IMR-90 (cell line): Measurements from ENCODE around the gene TRMT2B. TPM values are rescaled to one million over a fixed set of nuclear protein-coding genes. Genes with fewer than 3 reads are reported as not detected.

Source experiments
- ATAC-seq: fragments of 200-7000 bp; cut with Tn5 transposase; 2 replicates; pipeline ENCODE4 v1.9.1; 2020; ENCODE audit warnings: low read depth, mild to moderate bottlenecking, moderate library complexity
- BruUV-seq: library from RNA; stranded (reverse); fragments of 400-500 nt; replicated peaks from 2 replicates; lab custom pipeline; 2021; lab: Mats Ljungman, UMichigan
- CTCF ChIA-PET: fragments of 300-600 bp; formaldehyde crosslinking; extraction: SDS; loops from one replicate; lab custom pipeline; 2021; ENCODE audit warnings: antibody characterized with exemption; lab: Yijun Ruan, JAX
- POLR2A ChIA-PET: fragments of 300-600 bp; sonication (Branson Sonifier 250); formaldehyde crosslinking; loops from one replicate; lab custom pipeline; 2022; ENCODE audit warnings: antibody characterized with exemption; ENCODE audit not compliant: unreplicated experiment; lab: Charles Lee
- DNase-seq: peaks from one replicate; pipeline ENCODE4 v3.0.0; 2013
- H2AFZ ChIP-seq: replicated peaks from 2 replicates; pipeline ENCODE3; 2013; ENCODE audit warnings: low read length, mild to moderate bottlenecking; ENCODE audit not compliant: poor library complexity
- H2AK5ac ChIP-seq: 2 replicates; pipeline ENCODE4 v1.6.1; 2013; ENCODE audit warnings: low read depth, low read length, inconsistent platforms
- H2AK9ac ChIP-seq: replicated peaks from 2 replicates; pipeline ENCODE3; 2013; ENCODE audit warnings: mild to moderate bottlenecking, low read depth, low read length, moderate library complexity; ENCODE audit not compliant: poor library complexity
- H2BK120ac ChIP-seq: 2 replicates; pipeline ENCODE4 v1.6.1; 2013; ENCODE audit warnings: low read depth, low read length, inconsistent platforms
- H2BK15ac ChIP-seq: 3 replicates; pipeline ENCODE4 v1.6.1; 2013; ENCODE audit warnings: low read depth, low read length, inconsistent platforms
- H2BK20ac ChIP-seq: 2 replicates; pipeline ENCODE4 v1.6.1; 2013; ENCODE audit warnings: low read depth, mild to moderate bottlenecking, inconsistent platforms, low read length, moderate library complexity
- H2BK5ac ChIP-seq: 2 replicates; pipeline ENCODE4 v1.6.1; 2013; ENCODE audit warnings: mild to moderate bottlenecking, low read depth, low read length, inconsistent platforms; ENCODE audit not compliant: poor library complexity, severe bottlenecking
- H3K14ac ChIP-seq: replicated peaks from 2 replicates; pipeline ENCODE4 v1.6.1; 2013; ENCODE audit warnings: low read depth, low read length, inconsistent platforms
- H3K18ac ChIP-seq: 2 replicates; pipeline ENCODE4 v1.6.1; 2013; ENCODE audit warnings: low read depth, low read length, control low read depth
- H3K23ac ChIP-seq: 2 replicates; pipeline ENCODE4 v1.6.1; 2013; ENCODE audit warnings: low read depth, low read length, inconsistent platforms
- H3K27ac ChIP-seq: 2 replicates; pipeline ENCODE4 v1.5.1; 2013; ENCODE audit warnings: mild to moderate bottlenecking, control low read depth, low read length; ENCODE audit not compliant: insufficient read depth
- H3K27me3 ChIP-seq: 2 replicates; pipeline ENCODE4 v1.6.1; 2013; ENCODE audit warnings: low read length; ENCODE audit not compliant: control insufficient read depth, insufficient read depth
- H3K36me3 ChIP-seq: 2 replicates; pipeline ENCODE4 v1.6.1; 2013; ENCODE audit warnings: low read length, mixed read lengths; ENCODE audit not compliant: control insufficient read depth, insufficient read depth
- H3K4ac ChIP-seq: 2 replicates; pipeline ENCODE4 v1.6.1; 2013; ENCODE audit warnings: low read depth, low read length, inconsistent platforms
- H3K4me1 ChIP-seq: 2 replicates; pipeline ENCODE4 v1.6.1; 2013; ENCODE audit warnings: low read length, mixed read lengths; ENCODE audit not compliant: control insufficient read depth, insufficient read depth
- H3K4me2 ChIP-seq: 2 replicates; pipeline ENCODE4 v1.6.1; 2013; ENCODE audit warnings: low read depth, mild to moderate bottlenecking, control low read depth, low read length, moderate library complexity
- H3K4me3 ChIP-seq: 2 replicates; pipeline ENCODE4 v1.5.1; 2013; ENCODE audit warnings: low read depth, mild to moderate bottlenecking, control low read depth, low read length, moderate library complexity; ENCODE audit not compliant: insufficient read depth
- H3K56ac ChIP-seq: 2 replicates; pipeline ENCODE4 v1.6.1; 2013; ENCODE audit warnings: low read length, inconsistent platforms; ENCODE audit not compliant: insufficient read depth; ENCODE audit errors: extremely low read depth
- H3K79me1 ChIP-seq, 2 experiments: 2 replicates each; pipeline ENCODE4 v1.6.1; 2013; ENCODE audit warnings: low read length in 2 of 2, inconsistent platforms in 1 of 2, low read depth in 1 of 2
- H3K9ac ChIP-seq: 2 replicates; pipeline ENCODE4 v1.6.1; 2013; ENCODE audit warnings: low read depth, low read length, control low read depth
- H3K9me1 ChIP-seq: 2 replicates; pipeline ENCODE4 v1.6.1; 2013; ENCODE audit warnings: low read length, inconsistent platforms; ENCODE audit not compliant: insufficient read depth
- H3K9me3 ChIP-seq: 2 replicates; pipeline ENCODE4 v1.6.1; 2013; ENCODE audit warnings: low read length; ENCODE audit not compliant: control insufficient read depth, insufficient read depth
- H4K20me1 ChIP-seq: 2 replicates; pipeline ENCODE4 v1.6.1; 2013; ENCODE audit warnings: low read length, inconsistent platforms; ENCODE audit not compliant: insufficient read depth
- H4K5ac ChIP-seq: 2 replicates; pipeline ENCODE4 v1.6.1; 2013; ENCODE audit warnings: mild to moderate bottlenecking, low read depth, low read length, control low read depth
- H4K8ac ChIP-seq, 2 experiments: 2 replicates each; pipeline ENCODE4 v1.6.1; 2013; ENCODE audit warnings: low read depth in 2 of 2, low read length in 2 of 2, control low read depth in 1 of 2, inconsistent platforms in 1 of 2
- H4K91ac ChIP-seq: 2 replicates; pipeline ENCODE4 v1.6.1; 2013; ENCODE audit warnings: low read depth, low read length, inconsistent platforms; ENCODE audit not compliant: insufficient read depth
- BHLHE40 ChIP-seq: fragments of 150-350 bp; IDR thresholded peaks from 2 replicates; pipeline ENCODE4 v1.6.1; 2016; ENCODE audit warnings: mild to moderate bottlenecking, low read depth, low read length
- ELK1 ChIP-seq: fragments of 150-350 bp; IDR thresholded peaks from 2 replicates; pipeline ENCODE4 v1.6.1; 2016; ENCODE audit warnings: low read depth, mild to moderate bottlenecking, low read length, moderate library complexity, borderline replicate concordance
- MAFK ChIP-seq: IDR thresholded peaks from 2 replicates; pipeline ENCODE4 v1.6.1; 2012; ENCODE audit warnings: low read depth, low read length, improper control_type of control experiment
- MAZ ChIP-seq: IDR thresholded peaks from 2 replicates; pipeline ENCODE4 v1.6.1; 2012; ENCODE audit warnings: low read depth, mild to moderate bottlenecking, low read length, improper control_type of control experiment, moderate library complexity, borderline replicate concordance
- MXI1 ChIP-seq: IDR thresholded peaks from 2 replicates; pipeline ENCODE4 v1.6.1; 2012; ENCODE audit warnings: low read depth, mild to moderate bottlenecking, low read length, moderate library complexity, borderline replicate concordance
- POLR2A ChIP-seq: IDR thresholded peaks from 2 replicates; pipeline ENCODE4 v1.6.1; 2012; ENCODE audit warnings: mild to moderate bottlenecking, low read depth, low read length
- RCOR1 ChIP-seq: IDR thresholded peaks from 2 replicates; pipeline ENCODE4 v1.6.1; 2012; ENCODE audit warnings: mild to moderate bottlenecking, low read length, improper control_type of control experiment; ENCODE audit not compliant: insufficient replicate concordance
- SMC3 ChIP-seq: fragments of 150-350 bp; IDR thresholded peaks from 2 replicates; pipeline ENCODE4 v1.6.1; 2016; ENCODE audit warnings: low read depth, mild to moderate bottlenecking, antibody characterized with exemption, low read length, moderate library complexity
- WGBS, 2 experiments: methylation state at CpG; one replicate each; pipeline versions ENCODE4 v1.1.5 to v1.1.7; 2013; ENCODE audit warnings: missing lambda C conversion rate in 2 of 2; ENCODE audit not compliant: insufficient read length in 1 of 2; ENCODE audit errors: extremely low coverage in 2 of 2; 5-methylcytosine and 5-hydroxymethylcytosine counted together
- dilution Hi-C: fragments of 300-500 bp; cut with HindIII; formaldehyde crosslinking; loops from one replicate; pipeline ENCODE4 v1.14.3; 2018; ENCODE audit warnings: low sequenced_read_pairs; ENCODE audit not compliant: unreplicated experiment
- in situ Hi-C: fragments of 300-500 bp; cut with MboI; formaldehyde crosslinking; loops from 3 replicates; pipeline ENCODE4 v1.14.3; 2019; ENCODE audit warnings: low sequenced_read_pairs, inconsistent platforms, mixed read lengths
- intact Hi-C: fragments of 100-400 bp; cut with micrococcal nuclease; formaldehyde crosslinking; loops from 2 replicates; pipeline ENCODE4 v1.10.0; 2022
- polyA plus RNA-seq, 3 experiments: library from polyadenylated mRNA; depleted of rRNA; stranded (reverse); fragments of >200 nt; gene quantifications; 2 replicates each; pipeline ENCODE4 v1.2.3, GENCODE V29; 2012; ENCODE audit warnings: low replicate concordance in 1 of 3
- total RNA-seq: library from RNA; depleted of rRNA; stranded (reverse); fragments of >200 nt; gene quantifications from 2 replicates; pipeline ENCODE4 v1.2.3, GENCODE V29; 2012
- TF ChIP-seq, protein P1 (sequence below): conservative IDR thresholded peaks from 2 replicates; pipeline ENCODE4 v1.5.1; 2012; ENCODE audit warnings: mild to moderate bottlenecking, low read depth, low read length, improper control_type of control experiment

Gene TRMT2B
- total and polyA plus RNA-seq, 2 of the 4 experiments (the other 2 are of a cell fraction) = 7.7 to 13.4 TPM

DNA sequence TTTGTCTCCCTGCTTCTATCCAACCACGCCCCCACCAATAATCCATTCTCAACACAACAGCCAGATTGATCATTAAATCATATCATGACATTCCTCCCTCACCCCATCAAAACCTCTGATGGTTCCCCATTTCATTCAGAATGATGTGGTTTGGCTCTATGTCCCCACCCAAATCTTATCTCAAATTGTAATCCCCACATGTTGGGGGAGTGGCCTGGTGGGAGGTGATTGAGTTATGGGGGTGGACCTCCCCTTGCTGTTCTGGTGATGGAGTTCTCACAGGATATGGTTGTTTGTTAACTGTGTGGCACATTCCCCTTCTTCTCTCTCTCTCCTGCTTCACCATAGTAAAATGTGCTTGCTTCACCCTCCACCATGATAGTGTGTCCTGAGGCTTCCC lies 23.3 kb downstream of the TRMT2B start:
- H3K56ac ChIP-seq = no peak overlapping the region
- H2BK5ac ChIP-seq = no peak overlapping the region
- dilution Hi-C loops = no loop called here
- no TSS peak for BruUV-seq
- ChIA-PET CTCF (no interaction called here), POLR2A (no interaction called here)
- no peaks in the 10 kb centered on the region for H3K9me3 ChIP-seq
- intact Hi-C loops = no loop called here
- no peak overlapping the region for H3K9ac ChIP-seq
- in situ Hi-C loops = no loop called here
- H2AK5ac ChIP-seq = no peak overlapping the region
- H3K4ac ChIP-seq = no peak overlapping the region
- H3K27me3 ChIP-seq = no peaks in the 10 kb centered on the region
- WGBS, 2 experiments = 50% methylated on average over 1 of the region's 1 CpG; no CpG with 5 or more reads in 1 of the 2 experiments
- no peak overlapping the region for H2BK120ac ChIP-seq
- H3K79me1 ChIP-seq = no peaks in the 10 kb centered on the region
- no peak for DNase-seq
- no peak for TF ChIP-seq RCOR1
- TF ChIP-seq, protein P1, sequence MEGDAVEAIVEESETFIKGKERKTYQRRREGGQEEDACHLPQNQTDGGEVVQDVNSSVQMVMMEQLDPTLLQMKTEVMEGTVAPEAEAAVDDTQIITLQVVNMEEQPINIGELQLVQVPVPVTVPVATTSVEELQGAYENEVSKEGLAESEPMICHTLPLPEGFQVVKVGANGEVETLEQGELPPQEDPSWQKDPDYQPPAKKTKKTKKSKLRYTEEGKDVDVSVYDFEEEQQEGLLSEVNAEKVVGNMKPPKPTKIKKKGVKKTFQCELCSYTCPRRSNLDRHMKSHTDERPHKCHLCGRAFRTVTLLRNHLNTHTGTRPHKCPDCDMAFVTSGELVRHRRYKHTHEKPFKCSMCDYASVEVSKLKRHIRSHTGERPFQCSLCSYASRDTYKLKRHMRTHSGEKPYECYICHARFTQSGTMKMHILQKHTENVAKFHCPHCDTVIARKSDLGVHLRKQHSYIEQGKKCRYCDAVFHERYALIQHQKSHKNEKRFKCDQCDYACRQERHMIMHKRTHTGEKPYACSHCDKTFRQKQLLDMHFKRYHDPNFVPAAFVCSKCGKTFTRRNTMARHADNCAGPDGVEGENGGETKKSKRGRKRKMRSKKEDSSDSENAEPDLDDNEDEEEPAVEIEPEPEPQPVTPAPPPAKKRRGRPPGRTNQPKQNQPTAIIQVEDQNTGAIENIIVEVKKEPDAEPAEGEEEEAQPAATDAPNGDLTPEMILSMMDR = no peak
- no peak for TF ChIP-seq MAFK
- no peak for TF ChIP-seq MAZ
- no peak for TF ChIP-seq SMC3
- TF ChIP-seq MXI1 = no peak
- TF ChIP-seq ELK1 = no peak
- TF ChIP-seq BHLHE40 = no peak
- no peak for TF ChIP-seq POLR2A
- H3K4me3 ChIP-seq = no peak overlapping the region
- no peaks in the 10 kb centered on the region for H4K20me1 ChIP-seq
- H3K27ac ChIP-seq = no peak overlapping the region
- H2BK20ac ChIP-seq = no peak overlapping the region
- H3K4me2 ChIP-seq = no peak overlapping the region
- H3K4me1 ChIP-seq = peaks cover 2% of the 10 kb centered on the region
- no peak overlapping the region for H4K8ac ChIP-seq
- no peak overlapping the region for H3K23ac ChIP-seq
- no peak overlapping the region for H3K18ac ChIP-seq
- no peaks in the 10 kb centered on the region for H3K9me1 ChIP-seq
- ATAC-seq = no peak
- H4K91ac ChIP-seq = no peak overlapping the region
- no peak overlapping the region for H3K14ac ChIP-seq
- no peak overlapping the region for H4K5ac ChIP-seq
- H2BK15ac ChIP-seq = no peak overlapping the region
- 0 out of 2 replicates have a peak, but pooled peaks cover 2% of the 10 kb centered on the region for H3K36me3 ChIP-seq
- H2AFZ ChIP-seq = no peak overlapping the region
- H2AK9ac ChIP-seq = no peak overlapping the region
